HEK293T (cell line): ENCODE measurements around the gene ARHGAP40.

Source experiments
- CTCF ChIA-PET: fragments of 350-600 bp; formaldehyde crosslinking; extraction: SDS; loops from one replicate; lab custom pipeline; 2021; ENCODE audit warnings: antibody characterized with exemption, inconsistent platforms; lab: Yijun Ruan, JAX
- POLR2A ChIA-PET: fragments of 350-600 bp; formaldehyde crosslinking; extraction: SDS; loops from one replicate; lab custom pipeline; 2020; ENCODE audit warnings: antibody characterized with exemption, inconsistent platforms; lab: Yijun Ruan, JAX
- DNase-seq: peaks from one replicate; pipeline ENCODE4 v3.0.0; 2012; ENCODE audit warnings: mixed read lengths; ENCODE audit errors: extremely low spot score
- ARNT ChIP-seq: fragments of 450-650 bp; IDR thresholded peaks from 2 replicates; pipeline ENCODE4 v1.6.1; 2017; ENCODE audit warnings: mild to moderate bottlenecking
- BHLHE40 ChIP-seq: fragments of 450-650 bp; IDR thresholded peaks from 2 replicates; pipeline ENCODE4 v1.6.1; 2016; ENCODE audit warnings: mild to moderate bottlenecking, moderate library complexity, borderline replicate concordance
- CTBP1 ChIP-seq: fragments of 450-650 bp; IDR thresholded peaks from 2 replicates; pipeline ENCODE4 v1.6.1; 2016; ENCODE audit warnings: borderline replicate concordance
- ELF4 ChIP-seq: fragments of 450-650 bp; IDR thresholded peaks from 2 replicates; pipeline ENCODE4 v1.6.1; 2017; ENCODE audit warnings: antibody characterized with exemption
- FOXA1 ChIP-seq: fragments of 450-650 bp; IDR thresholded peaks from 2 replicates; pipeline ENCODE4 v1.6.1; 2016; ENCODE audit warnings: mild to moderate bottlenecking
- FOXK2 ChIP-seq: fragments of 450-650 bp; IDR thresholded peaks from 2 replicates; pipeline ENCODE4 v1.6.1; 2016; ENCODE audit warnings: mild to moderate bottlenecking
- FOXM1 ChIP-seq: fragments of 450-650 bp; IDR thresholded peaks from 2 replicates; pipeline ENCODE4 v1.6.1; 2017; ENCODE audit warnings: mild to moderate bottlenecking, borderline replicate concordance
- HDGF ChIP-seq: fragments of 450-650 bp; IDR thresholded peaks from 2 replicates; pipeline ENCODE4 v1.6.1; 2017; ENCODE audit warnings: antibody characterized with exemption, borderline replicate concordance
- L3MBTL2 ChIP-seq: fragments of 450-650 bp; conservative IDR thresholded peaks from 2 replicates; pipeline ENCODE4 v1.6.1; 2016; ENCODE audit warnings: mild to moderate bottlenecking
- LEF1 ChIP-seq: fragments of 450-650 bp; IDR thresholded peaks from 2 replicates; pipeline ENCODE4 v1.6.1; 2017; ENCODE audit warnings: mild to moderate bottlenecking, borderline replicate concordance
- NFRKB ChIP-seq: fragments of 450-650 bp; IDR thresholded peaks from 2 replicates; pipeline ENCODE4 v1.6.1; 2016; ENCODE audit warnings: mild to moderate bottlenecking, moderate library complexity
- SP1 ChIP-seq: fragments of 450-650 bp; IDR thresholded peaks from 2 replicates; pipeline ENCODE4 v1.6.1; 2017
- SUZ12 ChIP-seq: fragments of 450-650 bp; IDR thresholded peaks from 2 replicates; pipeline ENCODE4 v1.6.1; 2016; ENCODE audit warnings: mild to moderate bottlenecking
- TARDBP ChIP-seq: fragments of 450-650 bp; IDR thresholded peaks from 2 replicates; pipeline ENCODE4 v1.6.1; 2016
- ZNF384 ChIP-seq: fragments of 450-650 bp; IDR thresholded peaks from 2 replicates; pipeline ENCODE4 v1.6.1; 2016
- TF ChIP-seq, protein P1 (sequence below): fragments of 450-650 bp; IDR thresholded peaks from 2 replicates; pipeline ENCODE4 v1.6.1; 2016

The ARHGAP40 gene

GRCh38 chr20:38584099-38584763, 17.4 kb upstream of the ARHGAP40 start:
- no peak for DNase-seq
- no peak for TF ChIP-seq CTBP1
- TF ChIP-seq SUZ12, result no peak
- no peak for TF ChIP-seq ARNT
- no peak for TF ChIP-seq BHLHE40
- no peak for TF ChIP-seq HDGF
- no peak for TF ChIP-seq NFRKB
- no peak for TF ChIP-seq ZNF384
- no peak for TF ChIP-seq L3MBTL2
- TF ChIP-seq ELF4, result no peak
- TF ChIP-seq, protein P1, sequence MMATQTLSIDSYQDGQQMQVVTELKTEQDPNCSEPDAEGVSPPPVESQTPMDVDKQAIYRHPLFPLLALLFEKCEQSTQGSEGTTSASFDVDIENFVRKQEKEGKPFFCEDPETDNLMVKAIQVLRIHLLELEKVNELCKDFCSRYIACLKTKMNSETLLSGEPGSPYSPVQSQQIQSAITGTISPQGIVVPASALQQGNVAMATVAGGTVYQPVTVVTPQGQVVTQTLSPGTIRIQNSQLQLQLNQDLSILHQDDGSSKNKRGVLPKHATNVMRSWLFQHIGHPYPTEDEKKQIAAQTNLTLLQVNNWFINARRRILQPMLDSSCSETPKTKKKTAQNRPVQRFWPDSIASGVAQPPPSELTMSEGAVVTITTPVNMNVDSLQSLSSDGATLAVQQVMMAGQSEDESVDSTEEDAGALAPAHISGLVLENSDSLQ, result no peak
- TF ChIP-seq SP1, result no peak
- TF ChIP-seq LEF1, result no peak
- TF ChIP-seq TARDBP, result no peak
- TF ChIP-seq FOXA1, result no peak
- TF ChIP-seq FOXM1, result no peak
- no peak for TF ChIP-seq FOXK2
- POLR2A ChIA-PET, result no interaction called here
- CTCF ChIA-PET, result no interaction called here

- ChIA-PET CTCF (no interaction called here), POLR2A (no interaction called here)
- DNase-seq, result no peak
- TF ChIP-seq FOXM1 (no peak), CTBP1 (no peak), FOXA1 (no peak), HDGF (no peak), ELF4 (no peak), LEF1 (no peak), TARDBP (no peak), ZNF384 (no peak), SUZ12 (no peak), SP1 (no peak), FOXK2 (no peak), ARNT (no peak), L3MBTL2 (no peak), NFRKB (no peak), BHLHE40 (no peak)
- TF ChIP-seq, protein P1, result no peak
Measured at GRCh38 chr20:38585404-38586180, 16.0 kb upstream of the ARHGAP40 start.

DNA sequence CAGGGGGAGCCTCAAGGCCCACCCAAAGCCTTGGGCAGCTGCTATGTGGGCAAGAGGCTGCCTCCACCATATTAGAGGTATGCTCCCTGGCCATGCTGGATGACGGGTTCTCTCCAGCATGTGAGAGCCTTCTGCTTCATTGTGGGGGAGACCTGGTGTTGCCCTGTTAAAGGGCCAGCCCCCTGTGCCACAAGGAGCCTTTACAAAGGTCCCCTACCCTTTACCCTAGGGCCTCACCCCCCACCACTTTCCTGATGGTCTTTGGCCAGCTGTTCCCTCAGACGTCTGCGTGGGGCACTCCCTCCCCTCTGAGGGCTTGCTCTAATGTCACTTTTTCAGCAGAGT, 15.5 kb upstream of the ARHGAP40 start:
- DNase-seq, result no peak
- TF ChIP-seq LEF1 (no peak), BHLHE40 (no peak), HDGF (no peak), FOXK2 (no peak)
- ChIA-PET CTCF (no interaction called here), POLR2A (no interaction called here)

GRCh38 chr20:38588303-38588702, 13.3 kb upstream of the ARHGAP40 start:
- no peak for TF ChIP-seq HDGF
- TF ChIP-seq ELF4, result no peak
- no peak for TF ChIP-seq SUZ12
- TF ChIP-seq BHLHE40, result no peak
- no peak for TF ChIP-seq L3MBTL2
- no peak for TF ChIP-seq ZNF384
- TF ChIP-seq FOXM1, result no peak
- TF ChIP-seq NFRKB, result no peak
- TF ChIP-seq FOXK2, result no peak
- no peak for TF ChIP-seq ARNT
- TF ChIP-seq SP1, result no peak
- no peak for TF ChIP-seq FOXA1
- no peak for TF ChIP-seq CTBP1
- TF ChIP-seq LEF1, result no peak
- TF ChIP-seq, protein P1, result no peak
- no peak for DNase-seq
- ChIA-PET CTCF (no interaction called here), POLR2A (no interaction called here)

GRCh38 chr20:38589351-38589750, 12.3 kb upstream of the ARHGAP40 start:
- CTCF ChIA-PET, result no interaction called here
- POLR2A ChIA-PET, result no interaction called here
- TF ChIP-seq FOXM1 (no peak), BHLHE40 (no peak), ELF4 (no peak), CTBP1 (no peak), NFRKB (no peak), SUZ12 (no peak), L3MBTL2 (no peak), FOXK2 (no peak)
- TF ChIP-seq, protein P1, result no peak
- DNase-seq, result no peak
